GM21737 (cell line): ENCODE results near the gene RHOXF2B.
"Not testable (repeated sequence)": the region's sequence is repeated elsewhere in the genome, so short reads cannot be mapped to it uniquely, and the experiment has no call there.

Source experiments
- ATAC-seq: cut with Tn5 transposase; IDR thresholded peaks from one replicate; pipeline ENCODE4 v1.9.1; 2021; ENCODE audit warnings: mild to moderate bottlenecking, moderate library complexity; ENCODE audit not compliant: unreplicated experiment

RHOXF2B gene

GRCh38 chrX:120077590-120077989, at the start of gene RHOXF2B:
RHOXF2B (minus strand) TSS chrX:120077690; CDS start chrX:120077552, 138 bp downstream.
- ATAC-seq, result not testable (repeated sequence)

- ATAC-seq, result no peak
Observed at GRCh38 chrX:120125444-120125843, 48.0 kb upstream of the RHOXF2B start.

GRCh38 chrX:120120223-120120622, 42.7 kb upstream of the RHOXF2B start:
- no peak for ATAC-seq

- no peak for ATAC-seq
Observed at GRCh38 chrX:120115438-120115963, 38.0 kb upstream of the RHOXF2B start, which contains the start of gene RHOXF1. RHOXF1 (minus strand) TSS chrX:120115913; CDS start chrX:120115862, 51 bp downstream.

- ATAC-seq, result no peak
Observed at GRCh38 chrX:120111611-120112010, 34.1 kb upstream of the RHOXF2B start.

GRCh38 chrX:120109378-120109777, 31.9 kb upstream of the RHOXF2B start:
- ATAC-seq, result no peak

- not testable (repeated sequence) for ATAC-seq
Observed at GRCh38 chrX:120104707-120105106, 27.2 kb upstream of the RHOXF2B start.

GRCh38 chrX:120101057-120101456, 23.6 kb upstream of the RHOXF2B start:
- ATAC-seq, result not testable (repeated sequence)

GRCh38 chrX:120090208-120090607, 12.7 kb upstream of the RHOXF2B start:
- no peak for ATAC-seq

- no peak for ATAC-seq
Observed at GRCh38 chrX:120087289-120088017, 10.0 kb upstream of the RHOXF2B start.

GRCh38 chrX:120085553-120086185, 8.2 kb upstream of the RHOXF2B start:
- ATAC-seq, result not testable (repeated sequence)

- not testable (repeated sequence) for ATAC-seq
Observed at GRCh38 chrX:120066169-120066568, 11.3 kb downstream of the RHOXF2B start.

- not testable (repeated sequence) for ATAC-seq
Observed at GRCh38 chrX:120042712-120043111, 34.8 kb downstream of the RHOXF2B start.

GRCh38 chrX:120042247-120042646, 35.2 kb downstream of the RHOXF2B start:
- peak; percentile 80 for ATAC-seq

- ATAC-seq, result not testable (repeated sequence)
Observed at GRCh38 chrX:120040176-120040575, 37.3 kb downstream of the RHOXF2B start.

GRCh38 chrX:120039087-120039733, 38.3 kb downstream of the RHOXF2B start:
- not testable (repeated sequence) for ATAC-seq

GRCh38 chrX:120036704-120037103, 40.8 kb downstream of the RHOXF2B start:
- ATAC-seq, result no peak

- ATAC-seq, result not testable (repeated sequence)
Observed at GRCh38 chrX:120035522-120036309, 41.8 kb downstream of the RHOXF2B start.

- no peak for ATAC-seq
Observed at GRCh38 chrX:120029354-120029753, 48.1 kb downstream of the RHOXF2B start.

- no peak for ATAC-seq
Observed at GRCh38 chrX:120023259-120023658, 54.2 kb downstream of the RHOXF2B start.

- ATAC-seq, result no peak
Observed at GRCh38 chrX:120022763-120023162, 54.7 kb downstream of the RHOXF2B start.
